K562 (cell line): Measurements from ENCODE around the gene LILRA5. TPM values are rescaled to one million over a fixed set of nuclear protein-coding genes. Genes with fewer than 3 reads are reported as not detected.

Experiments
- ATAC-seq: fragments of 200-7000 bp; cut with Tn5 transposase; 3 replicates; pipeline ENCODE4 v1.9.1; 2020; ENCODE audit warnings: moderate library complexity
- BruUV-seq: library from RNA; stranded (reverse); fragments of 400-500 nt; replicated peaks from 2 replicates; lab custom pipeline; 2021; lab: Mats Ljungman, UMichigan
- CTCF ChIA-PET: fragments of 300-600 bp; formaldehyde crosslinking; extraction: SDS; loops from one replicate; lab custom pipeline; 2021; ENCODE audit warnings: low intra/inter-chr PET ratio; lab: Yijun Ruan, JAX
- POLR2A ChIA-PET: fragments of 300-600, 350-650 bp; sonication (Branson Sonifier 250); formaldehyde crosslinking; extraction: SDS; loops from one replicate; lab custom pipeline; 2021; ENCODE audit warnings: antibody characterized with exemption, inconsistent platforms; lab: Yijun Ruan, JAX
- DNase-seq, 4 experiments: peaks; one replicate each; pipeline versions ENCODE4 v3.0.0 to v3.0.0-alpha.2; 2011 to 2018; ENCODE audit warnings: low spot score in 3 of 4, mixed read lengths in 3 of 4; ENCODE audit errors: extremely low read depth in 1 of 4
- FAIRE-seq: peaks from 2 replicates; lab custom pipeline; 2011; peaks lifted over from hg19 to GRCh38; lab: Jason Lieb, UNC
- H2AFZ ChIP-seq: 2 replicates; pipeline ENCODE4 v1.6.0; 2011; ENCODE audit warnings: low read depth, low read length, control low read depth, inconsistent platforms
- H3K27ac ChIP-seq: fragments of 200-600 bp; 3 replicates; pipeline ENCODE4 v1.8.0; 2011; ENCODE audit warnings: low read depth, mild to moderate bottlenecking, control low read depth, inconsistent platforms, low read length, moderate library complexity, mixed read lengths; ENCODE audit errors: extremely low read depth
- H3K27me3 ChIP-seq, 2 experiments: fragments of 300-600 bp in 1 of 2; 2 replicates in 1 of 2; 3 replicates in 1 of 2; pipeline versions ENCODE4 v1.6.0 to v1.8.0; 2011; ENCODE audit warnings: inconsistent platforms in 2 of 2, low read length in 2 of 2, mild to moderate bottlenecking in 1 of 2, mixed read lengths in 1 of 2, moderate library complexity in 1 of 2; ENCODE audit not compliant: control insufficient read depth in 2 of 2, insufficient read depth in 2 of 2
- H3K36me3 ChIP-seq: fragments of 300-600 bp; 3 replicates; pipeline ENCODE4 v1.8.0; 2011; ENCODE audit warnings: mild to moderate bottlenecking, low read length, inconsistent platforms; ENCODE audit not compliant: control insufficient read depth, insufficient read depth
- H3K4me1 ChIP-seq, 2 experiments: fragments of 200-600 bp in 1 of 2; replicated peaks in 1 of 2; 2 replicates in 1 of 2; 3 replicates in 1 of 2; pipeline versions ENCODE4 v1.5.1 to v1.8.0; 2011; ENCODE audit warnings: inconsistent platforms in 2 of 2, low read length in 2 of 2, mild to moderate bottlenecking in 1 of 2, mixed read lengths in 1 of 2, moderate library complexity in 1 of 2; ENCODE audit not compliant: control insufficient read depth in 2 of 2, insufficient read depth in 2 of 2
- H3K4me2 ChIP-seq: 2 replicates; pipeline ENCODE4 v1.6.1; 2011; ENCODE audit warnings: low read length, control low read depth, inconsistent platforms, mixed read lengths; ENCODE audit not compliant: insufficient read depth
- H3K4me3 ChIP-seq: fragments of 200-600 bp; sonication (generic), shearing (Covaris generic); 2 replicates; pipeline ENCODE4 v1.5.1; 2016; ENCODE audit warnings: control low read depth, inconsistent platforms
- H3K79me2 ChIP-seq: fragments of 200-600 bp; 3 replicates; pipeline ENCODE4 v1.8.0; 2011; ENCODE audit warnings: low read length, inconsistent platforms; ENCODE audit not compliant: control insufficient read depth, insufficient read depth
- H3K9ac ChIP-seq, 2 experiments: 2 replicates each; pipeline versions ENCODE4 v1.6.0 to v1.6.1; 2011; ENCODE audit warnings: low read depth in 2 of 2, low read length in 2 of 2, control low read depth in 1 of 2, inconsistent platforms in 1 of 2, mild to moderate bottlenecking in 1 of 2, mixed read lengths in 1 of 2; ENCODE audit not compliant: insufficient read depth in 1 of 2
- H3K9me1 ChIP-seq: one replicate; pipeline ENCODE4 v1.6.0; 2011; ENCODE audit warnings: inconsistent platforms, mild to moderate bottlenecking, low read length, moderate library complexity; ENCODE audit not compliant: control insufficient read depth, insufficient read depth
- H3K9me3 ChIP-seq: replicated peaks from 2 replicates; pipeline ENCODE4 v1.5.1; 2011; ENCODE audit warnings: low read depth, low read length, inconsistent platforms; ENCODE audit not compliant: control insufficient read depth, insufficient read depth
- H4K20me1 ChIP-seq: replicated peaks from 2 replicates; pipeline ENCODE4 v1.6.1; 2011; ENCODE audit warnings: low read length, inconsistent platforms, mixed read lengths; ENCODE audit not compliant: control insufficient read depth, insufficient read depth
- FOXO4 ChIP-seq: fragments of 450-650 bp; formaldehyde crosslinking; IDR thresholded peaks from 2 replicates; pipeline ENCODE4 v1.4.0; 2020; ENCODE audit warnings: mild to moderate bottlenecking, moderate library complexity
- HCFC1 ChIP-seq: IDR thresholded peaks from 2 replicates; pipeline ENCODE4 v1.6.1; 2012; ENCODE audit warnings: low read depth, low read length, improper control_type of control experiment
- HMG20A ChIP-seq: fragments of 450-650 bp; formaldehyde crosslinking; conservative IDR thresholded peaks from 2 replicates; pipeline ENCODE4 v1.4.0; 2020; ENCODE audit warnings: mild to moderate bottlenecking, mixed read lengths
- KLF6 ChIP-seq: fragments of 250-450 bp; sonication (Bioruptor Pico); IDR thresholded peaks from 2 replicates; pipeline ENCODE4 v1.4.0; 2020; ENCODE audit warnings: mild to moderate bottlenecking, moderate library complexity, borderline replicate concordance
- NCOA1 ChIP-seq: fragments of 450-650 bp; IDR thresholded peaks from 2 replicates; pipeline ENCODE4 v1.6.1; 2016; ENCODE audit warnings: low read depth
- PURB ChIP-seq: sonication (generic); formaldehyde crosslinking; IDR thresholded peaks from 2 replicates; pipeline ENCODE4 v1.9.0; 2021; ENCODE audit warnings: low read depth, mild to moderate bottlenecking, missing genetic modification reagents
- RBM15 ChIP-seq: fragments of 200-400 bp; formaldehyde crosslinking; IDR thresholded peaks from 2 replicates; pipeline ENCODE4 v1.6.1; 2018; ENCODE audit warnings: mild to moderate bottlenecking, low read length, moderate library complexity; ENCODE audit not compliant: insufficient read depth
- RFX1 ChIP-seq: fragments of 450-650 bp; IDR thresholded peaks from 2 replicates; pipeline ENCODE4 v1.6.1; 2016; ENCODE audit warnings: mild to moderate bottlenecking, moderate library complexity
- RNF2 ChIP-seq: sonication (generic); IDR thresholded peaks from 2 replicates; pipeline ENCODE4 v1.6.1; 2016
- ZNF121 ChIP-seq: sonication (generic); formaldehyde crosslinking; conservative IDR thresholded peaks from 2 replicates; pipeline ENCODE4 v1.8.0; 2022; ENCODE audit warnings: missing genetic modification reagents
- ZNF133 ChIP-seq: fragments of 250-450 bp; sonication (Bioruptor Pico); IDR thresholded peaks from 2 replicates; pipeline ENCODE4 v1.4.0; 2020; ENCODE audit warnings: mild to moderate bottlenecking
- ZNF316 ChIP-seq: fragments of 450-650 bp; IDR thresholded peaks from 2 replicates; pipeline ENCODE4 v1.6.1; 2016
- ZNF354B ChIP-seq: fragments of 250-450 bp; sonication (Bioruptor Pico); IDR thresholded peaks from 2 replicates; pipeline ENCODE4 v1.4.0; 2020
- ZNF431 ChIP-seq: sonication (generic); formaldehyde crosslinking; IDR thresholded peaks from 2 replicates; pipeline ENCODE4 v1.8.0; 2022; ENCODE audit warnings: mild to moderate bottlenecking, missing genetic modification reagents
- ZNF655 ChIP-seq: fragments of 250-450 bp; sonication (Bioruptor Pico); IDR thresholded peaks from 2 replicates; pipeline ENCODE4 v1.5.0; 2021
- WGBS: fragments of 100-300 bp; shearing (Covaris generic); methylation state at CpG from one replicate; pipeline ENCODE4 v1.1.6; 2016; ENCODE audit warnings: low coverage, mixed read lengths; ENCODE audit not compliant: insufficient coverage; ENCODE audit errors: missing lambda C conversion rate; 5-methylcytosine and 5-hydroxymethylcytosine counted together
- in situ Hi-C: fragments of 300-500 bp; cut with MboI; formaldehyde crosslinking; loops from 4 replicates; pipeline ENCODE4 v1.15.0; 2018; ENCODE audit warnings: inconsistent platforms, mixed read lengths
- intact Hi-C: fragments of 100-400 bp; cut with micrococcal nuclease; formaldehyde crosslinking; loops from 2 replicates; pipeline ENCODE4 v1.14.2; 2022
- polyA plus RNA-seq, 8 experiments: library from polyadenylated mRNA; depleted of rRNA in 4 of 8; stranded (reverse) in 5 of 8; unstranded in 3 of 8; fragments of >200 nt; fragmentation: Nextera tagmentation in 2 of 8; fragmentation: Illumina TruSeq in 1 of 8; extraction: Ambion mirVana in 2 of 8; extraction: Trizol in 1 of 8; gene quantifications; 2 replicates each; pipeline versions ENCODE4 v1.2.1 to v1.2.3, GENCODE V29; 2011 to 2014; ENCODE audit warnings: inconsistent platforms in 1 of 8, missing spikeins in 1 of 8
- total RNA-seq, 7 experiments: library from RNA; depleted of rRNA in 6 of 7; stranded (reverse); fragments of >200 nt in 6 of 7; fragmentation: Illumina TruSeq in 2 of 7; extraction: Trizol in 2 of 7; gene quantifications; 2 replicates each; pipeline versions ENCODE4 v1.2.1 to v1.2.3, GENCODE V29; 2011 to 2021; ENCODE audit warnings: low replicate concordance in 1 of 7

The LILRA5 gene
- total and polyA plus RNA-seq, 9 of the 15 experiments (the other 6 are each of a cell fraction or from before 2014, with no cell fraction given), result not detected

GRCh38 chr19:54310543-54310942 lies 2.4 kb downstream of the LILRA5 start:
- DNase-seq (no peak), FAIRE-seq (no peak), ATAC-seq (no peak)
- 0% methylated on average over 5 of the region's 5 CpGs for WGBS
- no peak overlapping the region for H3K4me3 ChIP-seq
- H3K36me3 ChIP-seq, result no peaks in the 10 kb centered on the region
- H3K9me3 ChIP-seq, result no peaks in the 10 kb centered on the region
- POLR2A ChIA-PET, result no interaction called here
- no peak overlapping the region for H3K9ac ChIP-seq
- in situ Hi-C loops, result no loop called here
- CTCF ChIA-PET, result no interaction called here
- no peak overlapping the region for H3K27ac ChIP-seq
- H4K20me1 ChIP-seq, result no peaks in the 10 kb centered on the region
- BruUV-seq, result no TSS peak
- H3K27me3 ChIP-seq, result peaks cover 2 to 25% of the 10 kb centered on the region in 2 experiments; a peak in 3 of 5 replicates
- TF ChIP-seq HCFC1 (no peak), ZNF655 (CRISPR knock-in tag) (no peak), ZNF354B (CRISPR knock-in tag) (no peak), ZNF316 (no peak), KLF6 (CRISPR knock-in tag) (no peak), ZNF121 (no peak)
- TF ChIP-seq, all 486 proteins: peak for 0
- H3K9me1 ChIP-seq, result no peaks in the 10 kb centered on the region
- H3K79me2 ChIP-seq, result no peaks in the 10 kb centered on the region
- no peak overlapping the region for H2AFZ ChIP-seq
- no peak overlapping the region for H3K4me2 ChIP-seq
- intact Hi-C loops, result no loop called here
- no peaks in the 10 kb centered on the region for H3K4me1 ChIP-seq

- Histone ChIP-seq H3K27me3 (peaks cover 2 to 25% of the 10 kb centered on the region in 2 experiments; a peak in 3 of 5 replicates), H3K4me1 (no peaks in the 10 kb centered on the region), H4K20me1 (no peaks in the 10 kb centered on the region), H3K27ac (no peak overlapping the region), H3K9ac (no peak overlapping the region), H3K4me3 (no peak overlapping the region), H3K4me2 (no peak overlapping the region), H3K9me3 (no peaks in the 10 kb centered on the region), H3K79me2 (no peaks in the 10 kb centered on the region), H3K36me3 (no peaks in the 10 kb centered on the region), H3K9me1 (no peaks in the 10 kb centered on the region), H2AFZ (no peak overlapping the region)
- WGBS, result 0% methylated on average over 12 of the region's 12 CpGs
- ChIA-PET CTCF (no interaction called here), POLR2A (no interaction called here)
- no peak for ATAC-seq
- intact Hi-C loops, result no loop called here
- BruUV-seq, result no TSS peak
- in situ Hi-C loops, result no loop called here
- TF ChIP-seq NCOA1 (no peak), RNF2 (no peak), FOXO4 (CRISPR knock-in tag) (no peak), ZNF133 (no peak), ZNF431 (CRISPR knock-in tag) (no peak), HCFC1 (no peak), RFX1 (no peak), RBM15 (no peak), PURB (CRISPR knock-in tag) (no peak), HMG20A (CRISPR knock-in tag) (no peak)
- FAIRE-seq, result no peak
- no peak for DNase-seq
These were observed 3.2 kb downstream of the LILRA5 start for GRCh38 chr19:54309811-54310210.
